GM19455 (cell line): ENCODE measurements around the gene ZNF837.

ENCODE experiments used
- ATAC-seq: cut with Tn5 transposase; IDR thresholded peaks from one replicate; pipeline ENCODE4 v1.9.1; 2021; ENCODE audit not compliant: unreplicated experiment

Gene ZNF837

DNA sequence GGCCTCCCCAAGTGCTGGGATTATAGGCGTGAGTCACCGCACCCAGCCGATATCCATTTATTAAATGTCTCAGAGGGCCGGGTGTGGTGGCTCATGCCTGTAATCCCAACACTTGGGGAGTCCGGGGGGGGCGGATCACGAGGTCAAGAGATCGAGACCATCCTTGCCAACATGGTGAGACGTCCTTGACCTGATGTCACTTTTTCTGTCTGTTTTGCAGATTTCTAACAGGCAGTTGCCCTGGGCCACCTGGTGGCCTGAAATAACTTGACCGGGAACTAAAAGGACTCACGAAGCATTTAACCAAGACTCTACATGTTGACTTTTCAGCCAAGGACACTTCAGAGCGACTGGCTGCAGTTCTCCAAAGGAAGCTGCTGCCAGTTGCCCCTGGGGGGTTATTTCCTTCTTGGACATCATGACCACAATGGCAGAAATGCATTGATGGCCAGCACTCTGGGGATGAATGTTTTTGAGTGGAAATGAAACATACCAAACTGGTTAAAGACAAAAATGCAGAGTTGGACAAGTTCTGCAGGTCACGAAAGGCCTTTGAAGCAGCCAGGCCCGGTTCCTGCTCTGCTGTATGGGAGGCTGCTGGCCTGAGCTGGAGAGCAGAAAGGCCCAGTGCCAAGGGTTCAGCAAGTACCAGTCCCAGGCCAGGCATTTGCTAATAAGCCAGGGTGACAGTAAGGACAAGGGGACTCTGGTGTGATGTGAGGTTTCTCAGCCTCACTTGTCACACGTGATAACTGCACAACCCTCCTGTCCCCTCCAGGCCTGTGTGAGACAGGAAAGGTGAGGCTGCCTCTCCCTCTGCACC, 8.3 kb downstream of the ZNF837 start:
- no peak for ATAC-seq

DNA sequence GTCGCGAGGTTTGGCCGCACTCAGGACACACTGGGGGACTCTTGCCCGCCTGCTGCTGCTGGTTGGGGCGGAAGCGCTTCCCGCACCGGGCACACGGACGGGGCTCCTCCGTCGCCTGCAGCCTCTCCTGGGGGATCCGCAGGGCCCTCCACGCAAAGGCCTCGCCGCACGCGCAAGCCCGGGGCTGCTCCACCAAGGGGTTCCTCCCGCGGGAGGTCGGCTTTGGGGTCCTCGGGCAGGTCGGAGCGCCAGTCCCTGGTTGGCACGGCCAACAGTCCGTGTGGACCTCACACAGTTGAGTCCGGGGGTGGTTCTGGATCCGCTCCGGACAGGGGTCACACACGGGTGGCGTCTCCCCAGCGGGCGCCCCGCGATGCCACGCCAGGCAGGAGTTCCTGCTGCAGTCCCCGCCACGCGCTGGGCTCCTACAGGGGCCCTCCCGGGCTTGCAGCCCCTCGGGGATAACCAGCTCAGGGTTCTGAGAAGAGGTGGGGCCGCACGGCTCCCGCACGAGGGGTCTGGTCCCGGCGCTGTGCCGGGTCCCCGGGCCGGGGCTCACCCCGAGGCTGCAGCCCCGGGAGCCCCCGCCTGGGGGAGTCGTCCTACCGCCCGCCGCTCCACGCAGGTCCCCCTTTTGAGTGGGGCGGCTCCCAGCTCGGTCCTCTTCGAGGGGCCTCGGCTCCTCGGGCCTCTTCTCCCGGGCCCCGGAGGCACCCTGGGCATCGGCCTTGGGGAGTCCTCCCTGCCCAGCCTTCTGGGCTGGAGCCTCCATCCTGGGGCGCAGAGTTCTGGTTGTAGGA, 12.1 kb downstream of the ZNF837 start:
- no peak for ATAC-seq

DNA sequence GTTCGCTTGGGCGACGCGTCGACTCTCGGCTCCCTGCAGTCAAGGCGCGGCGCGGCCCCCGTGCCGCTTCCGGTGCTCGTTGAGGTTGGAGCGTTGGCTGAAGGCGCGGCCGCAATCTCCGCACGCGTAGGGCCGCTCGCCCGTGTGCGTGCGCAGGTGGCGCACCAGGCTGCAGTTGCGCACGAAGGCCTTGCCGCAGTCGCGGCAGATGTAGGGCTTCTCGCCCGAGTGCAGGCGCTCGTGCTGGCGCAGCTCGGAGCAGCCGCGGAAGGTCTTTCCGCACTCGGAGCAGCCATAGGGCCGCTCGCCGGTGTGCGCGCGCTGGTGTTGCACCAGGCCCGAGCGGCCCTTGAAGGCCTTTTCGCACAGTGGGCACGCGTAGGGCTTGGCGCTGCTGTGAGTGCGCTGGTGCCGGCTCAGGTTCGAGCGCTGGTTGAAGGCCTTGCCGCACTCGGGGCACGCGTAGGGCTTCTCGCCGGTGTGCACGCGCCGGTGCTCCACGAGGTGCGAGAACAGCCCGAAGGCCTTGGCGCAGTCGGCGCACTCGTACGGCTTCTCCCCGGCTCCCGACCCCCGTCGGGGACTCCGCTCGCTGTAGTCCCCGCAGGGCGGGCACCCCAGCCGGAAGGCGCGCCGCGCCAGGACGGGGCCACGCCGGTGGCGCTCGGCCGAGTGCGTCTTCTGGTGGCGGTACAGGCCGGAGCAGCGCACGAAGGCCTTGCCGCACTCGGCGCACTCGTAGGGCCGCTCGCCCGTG, 13.0 kb downstream of the ZNF837 start:
- no peak for ATAC-seq

GRCh38 chr19:58366585-58367430, 14.0 kb downstream of the ZNF837 start:
- no peak for ATAC-seq

DNA sequence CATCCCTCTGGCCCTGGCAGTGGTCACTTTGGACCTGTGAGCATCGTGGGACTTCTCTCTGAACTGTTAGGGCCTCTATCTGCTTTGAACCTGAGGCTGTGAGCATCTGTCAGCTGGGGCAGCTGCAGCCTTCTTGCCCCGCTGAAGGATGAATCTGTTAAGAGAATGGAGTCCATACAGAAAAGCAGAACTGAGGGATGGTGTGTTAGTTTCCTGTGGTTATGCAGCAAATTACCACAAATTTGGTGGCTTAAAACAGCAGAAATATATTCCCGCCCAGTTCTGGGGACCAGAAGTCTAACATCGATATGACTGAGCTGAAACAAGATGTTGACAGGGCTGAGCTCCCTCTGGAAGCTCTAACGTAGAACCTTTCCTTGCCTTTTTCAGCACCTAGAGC, 16.7 kb downstream of the ZNF837 start:
- no peak for ATAC-seq

GRCh38 chr19:58362272-58362994, 18.4 kb downstream of the ZNF837 start, which contains the start of gene ZNF497:
ZNF497 (minus strand) TSS chr19:58362751; CDS start chr19:58357635, 5,116 bp downstream.
- ATAC-seq, result peak; percentile 79

DNA sequence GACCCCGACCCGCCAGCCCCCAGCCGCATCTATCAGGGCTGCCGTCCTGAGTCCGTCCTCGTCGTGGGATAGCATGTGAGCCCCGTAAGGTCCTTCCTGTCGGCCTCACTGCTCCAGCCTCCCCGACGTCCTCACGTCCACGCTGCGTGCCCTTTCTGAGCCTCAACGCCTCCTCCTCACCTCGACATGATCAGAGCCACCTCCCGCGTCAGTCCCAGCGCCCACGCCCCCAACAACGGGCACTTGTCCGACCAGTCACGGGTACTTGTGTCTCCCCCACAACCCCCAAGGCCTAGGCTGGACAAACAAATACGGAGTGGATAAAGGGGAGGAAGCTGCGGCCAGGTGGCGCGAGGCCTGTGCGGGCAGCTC, 18.9 kb downstream of the ZNF837 start:
- ATAC-seq, result peak; percentile 7

DNA sequence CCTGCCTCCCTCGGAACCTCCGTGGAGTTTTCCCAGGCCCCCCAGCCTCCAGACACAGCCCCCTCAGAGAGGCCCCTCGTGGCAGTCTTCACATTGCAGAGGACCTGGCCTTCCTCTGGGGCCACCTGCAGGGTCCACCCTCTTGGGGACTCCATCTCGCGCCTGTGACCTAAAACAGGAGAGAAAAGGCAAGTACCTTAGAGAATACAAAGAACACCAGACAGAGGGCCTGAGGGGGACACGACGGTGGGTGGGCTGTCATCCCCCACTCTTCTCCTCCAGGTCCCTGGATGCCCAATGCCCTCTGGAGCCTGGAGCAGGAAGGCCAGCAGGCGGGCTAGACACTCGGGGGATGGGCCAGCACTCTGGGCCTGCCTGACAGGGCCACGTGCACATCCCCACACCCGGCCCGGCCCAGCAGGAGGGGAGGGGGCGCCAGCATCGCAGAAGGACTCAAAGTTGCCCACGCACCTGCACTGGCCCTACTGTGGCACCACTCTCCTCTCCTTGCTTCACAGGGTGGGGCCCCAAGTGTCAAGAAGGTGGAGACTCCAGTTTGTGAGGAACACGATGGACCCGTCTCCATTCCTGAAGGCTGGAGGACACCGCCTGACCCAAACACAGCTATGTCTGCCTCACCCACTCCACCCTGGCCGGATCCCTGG, 23.2 kb downstream of the ZNF837 start:
- no peak for ATAC-seq

DNA sequence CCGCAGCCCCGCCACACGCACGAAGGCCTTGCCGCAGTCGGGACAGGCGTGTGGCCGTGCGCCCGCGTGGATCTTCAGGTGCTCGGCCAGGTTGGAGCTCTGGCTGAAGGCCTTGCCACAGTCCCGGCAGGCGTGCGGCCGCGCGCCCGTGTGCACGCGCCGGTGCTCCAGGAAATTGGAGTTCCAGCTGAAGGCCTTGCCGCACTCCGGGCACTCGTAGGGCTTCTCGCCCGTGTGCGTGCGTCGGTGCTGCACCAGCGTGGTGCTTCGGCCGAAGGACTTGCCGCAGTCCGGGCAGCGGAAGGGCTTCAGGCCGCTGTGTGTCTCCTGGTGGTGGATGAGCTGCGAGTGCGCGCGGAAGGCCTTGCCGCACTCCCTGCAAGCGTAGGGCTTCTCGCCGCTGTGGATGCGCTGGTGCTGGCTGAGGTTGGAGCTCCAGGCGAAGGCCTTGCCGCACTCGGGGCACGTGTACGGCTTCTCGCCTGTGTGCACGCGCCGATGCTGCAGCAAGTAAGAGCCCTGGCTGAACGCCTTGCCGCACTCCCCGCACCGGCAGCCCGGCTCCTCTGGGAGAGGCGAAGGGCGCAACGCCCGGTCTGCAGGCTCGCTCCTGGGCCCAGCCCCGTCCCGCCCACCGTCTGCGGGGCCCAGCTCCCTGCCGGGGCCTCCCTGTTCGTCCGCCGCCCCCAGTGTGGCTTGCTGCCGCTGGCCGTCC, 23.9 kb downstream of the ZNF837 start:
- no peak for ATAC-seq

GRCh38 chr19:58355908-58356765, 24.7 kb downstream of the ZNF837 start:
- no peak for ATAC-seq

DNA sequence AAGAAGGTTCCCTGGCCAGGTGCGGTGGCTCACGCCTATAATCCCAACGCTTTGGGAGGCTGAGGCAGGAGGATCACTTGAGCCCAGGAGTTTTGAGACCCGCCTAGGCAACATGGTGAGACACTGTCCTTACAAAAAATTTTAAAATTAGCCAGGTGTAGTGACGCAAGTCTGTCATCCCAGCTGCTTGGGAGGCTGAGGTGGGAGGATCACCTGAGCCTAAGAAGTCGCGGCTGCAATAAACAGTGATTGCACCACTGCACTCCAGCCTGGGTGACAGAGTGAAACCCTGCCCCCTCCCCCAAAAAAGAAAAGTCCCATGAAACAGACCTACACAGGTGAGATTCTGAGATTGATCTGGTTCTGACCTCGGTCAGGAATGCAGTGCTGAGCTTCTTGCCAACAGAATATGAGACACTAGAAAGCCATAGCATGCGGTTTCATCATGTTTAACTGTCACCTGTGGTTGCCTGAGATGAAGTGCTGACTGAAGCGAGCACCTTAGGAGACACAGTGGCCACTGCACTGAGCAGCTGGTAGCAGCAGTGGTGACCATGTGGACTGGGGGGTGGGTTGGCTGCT, 25.5 kb downstream of the ZNF837 start:
- no peak for ATAC-seq

GRCh38 chr19:58354478-58355030, 26.3 kb downstream of the ZNF837 start:
- no peak for ATAC-seq

DNA sequence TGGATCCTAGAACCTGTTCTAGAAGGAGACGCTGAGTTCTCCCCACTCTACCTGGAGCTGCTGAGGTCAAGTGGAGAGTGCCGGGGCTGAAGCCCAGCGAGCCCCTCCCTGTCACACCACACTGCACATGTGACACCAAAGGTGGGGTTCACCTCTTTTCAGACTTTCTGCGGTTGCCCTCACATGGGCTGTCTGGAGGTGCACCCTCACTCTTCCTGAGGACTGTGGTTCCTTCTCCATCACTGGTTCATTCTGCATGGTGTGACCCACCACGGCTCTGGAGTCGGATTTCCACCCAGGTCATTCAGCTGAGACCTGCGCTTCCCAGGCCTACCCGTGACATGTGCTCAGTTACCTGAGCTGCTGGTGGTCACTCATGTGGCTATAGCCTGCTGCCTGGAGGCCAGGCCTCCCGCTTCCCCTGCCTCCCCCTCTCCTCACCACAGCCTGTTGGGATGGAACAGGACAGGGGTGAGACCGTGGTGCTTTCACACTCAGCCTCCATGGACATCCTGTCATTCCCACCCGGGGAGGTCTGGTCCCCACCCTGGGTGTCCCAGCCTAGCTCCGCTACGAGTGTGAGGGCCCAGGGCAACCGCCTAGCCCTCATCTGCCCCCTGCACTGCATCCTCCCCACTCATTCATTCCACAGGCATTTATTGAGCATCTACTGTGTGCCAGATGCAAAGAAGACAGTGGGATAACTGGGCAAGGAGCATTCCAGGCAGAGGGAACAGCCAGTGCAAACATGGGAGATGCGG, 26.9 kb downstream of the ZNF837 start:
- no peak for ATAC-seq

- ATAC-seq, result no peak
Measured at GRCh38 chr19:58352760-58353671, 27.8 kb downstream of the ZNF837 start, which contains the start of gene A1BG. A1BG (minus strand) TSS chr19:58353492; CDS start chr19:58353437, 55 bp downstream.
